Hepatocyte (in vitro differentiated cells): ENCODE measurements around the gene PROK1. TPM values are rescaled to one million over a fixed set of nuclear protein-coding genes. Genes with fewer than 3 reads are reported as not detected.

Source experiments
- DNase-seq: peaks from one replicate; pipeline ENCODE4 v3.0.0-alpha.2; 2016; ENCODE audit warnings: low spot score
- H2AFZ ChIP-seq: fragments of 200-600 bp; sonication (generic); 2 replicates; pipeline ENCODE4 v1.6.0; 2016; ENCODE audit warnings: antibody characterized with exemption, mild to moderate bottlenecking
- H3K27ac ChIP-seq: fragments of 200-600 bp; sonication (generic); 2 replicates; pipeline ENCODE4 v1.5.1; 2016; ENCODE audit warnings: mild to moderate bottlenecking
- H3K27me3 ChIP-seq: fragments of 200-600 bp; sonication (generic); 2 replicates; pipeline ENCODE4 v1.6.1; 2016
- H3K36me3 ChIP-seq: fragments of 200-600 bp; sonication (generic); replicated peaks from 2 replicates; pipeline ENCODE4 v1.5.1; 2016; ENCODE audit warnings: low read depth; ENCODE audit not compliant: insufficient read depth
- H3K4me1 ChIP-seq: fragments of 200-600 bp; sonication (generic); 2 replicates; pipeline ENCODE4 v1.5.1; 2016; ENCODE audit warnings: mild to moderate bottlenecking, moderate library complexity; ENCODE audit not compliant: insufficient read depth
- H3K4me2 ChIP-seq: fragments of 200-600 bp; sonication (generic); 2 replicates; pipeline ENCODE4 v1.6.0; 2016
- H3K4me3 ChIP-seq: fragments of 200-600 bp; sonication (generic); 2 replicates; pipeline ENCODE4 v1.5.1; 2016; ENCODE audit warnings: mild to moderate bottlenecking
- H3K79me2 ChIP-seq: fragments of 200-600 bp; sonication (generic); 2 replicates; pipeline ENCODE4 v1.6.0; 2017; ENCODE audit warnings: mild to moderate bottlenecking
- H3K9me2 ChIP-seq: fragments of 200-600 bp; sonication (generic); replicated peaks from 2 replicates; pipeline ENCODE4 v1.6.0; 2017; ENCODE audit warnings: mild to moderate bottlenecking; ENCODE audit not compliant: insufficient read depth
- H3K9me3 ChIP-seq: fragments of 200-600 bp; sonication (generic); 2 replicates; pipeline ENCODE4 v1.5.1; 2016; ENCODE audit warnings: low read depth, mild to moderate bottlenecking
- H4K20me1 ChIP-seq: fragments of 200-600 bp; sonication (generic); 2 replicates; pipeline ENCODE4 v1.6.0; 2016; ENCODE audit warnings: mild to moderate bottlenecking; ENCODE audit not compliant: insufficient read depth, poor library complexity, severe bottlenecking
- EZH2 ChIP-seq: fragments of 200-600 bp; sonication (generic); IDR thresholded peaks from 2 replicates; pipeline ENCODE4 v1.6.1; 2016; ENCODE audit warnings: antibody characterized with exemption, mild to moderate bottlenecking, borderline replicate concordance
- EZH2phosphoT487 ChIP-seq: fragments of 200-600 bp; sonication (generic); IDR thresholded peaks from one replicate; pipeline ENCODE4 v1.6.1; 2018; ENCODE audit warnings: antibody characterized with exemption, mild to moderate bottlenecking, low read depth, moderate library complexity; ENCODE audit not compliant: unreplicated experiment, severe bottlenecking
- WGBS: methylation state at CpG from one replicate; pipeline ENCODE4 v1.1.6; 2016; ENCODE audit warnings: low lambda C conversion rate; ENCODE audit errors: missing lambda C conversion rate; 5-methylcytosine and 5-hydroxymethylcytosine counted together
- polyA plus RNA-seq: library from polyadenylated mRNA; unstranded; fragments of >200 nt; fragmentation: Nextera tagmentation; extraction: Ambion mirVana; gene quantifications from 2 replicates; pipeline ENCODE4 v1.2.1, GENCODE V29; 2016
- total RNA-seq: library from RNA; depleted of rRNA; stranded (reverse); fragments of >200 nt; gene quantifications from 2 replicates; pipeline ENCODE4 v1.2.3, GENCODE V29; 2014
- TF ChIP-seq, protein P1 (sequence below): fragments of 200-600 bp; sonication (generic); IDR thresholded peaks from 2 replicates; pipeline ENCODE4 v1.5.1; 2016; ENCODE audit warnings: antibody characterized with exemption, mild to moderate bottlenecking; ENCODE audit not compliant: poor library complexity

The PROK1 gene
- total and polyA plus RNA-seq, 2 experiments from 2014 or later, result 8.8 to 9.4 TPM

DNA sequence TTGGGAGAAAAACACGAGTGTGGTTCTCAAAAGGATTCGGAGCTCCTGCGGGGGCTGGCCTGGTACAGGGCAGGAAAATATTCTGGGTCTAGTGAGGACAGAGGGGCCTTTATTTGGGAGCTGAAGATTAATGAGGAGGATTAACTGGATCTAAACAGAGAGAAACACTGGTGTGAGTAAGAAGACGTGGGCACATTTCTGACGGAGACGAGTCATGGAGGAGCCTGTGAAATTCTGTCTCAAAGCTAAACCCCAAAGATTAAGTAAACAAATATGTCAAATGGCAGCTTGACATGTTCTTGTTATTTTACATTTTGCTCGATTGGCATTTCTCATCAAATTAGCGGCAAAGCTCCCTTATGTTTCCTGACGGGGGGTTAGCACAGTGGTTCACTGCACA, 12.8 kb downstream of the PROK1 start:
- no peak overlapping the region for H2AFZ ChIP-seq
- H3K4me3 ChIP-seq, result no peak overlapping the region
- H3K27ac ChIP-seq, result peak overlapping the region; percentile 74
- H3K9me2 ChIP-seq, result no peaks in the 10 kb centered on the region
- 69% methylated on average over 9 of the region's 9 CpGs for WGBS
- no peaks in the 10 kb centered on the region for H3K27me3 ChIP-seq
- peaks cover 34% of the 10 kb centered on the region for H3K4me1 ChIP-seq
- H4K20me1 ChIP-seq, result no peaks in the 10 kb centered on the region
- no peak for TF ChIP-seq EZH2
- TF ChIP-seq EZH2phosphoT487, result no peak
- TF ChIP-seq, protein P1, sequence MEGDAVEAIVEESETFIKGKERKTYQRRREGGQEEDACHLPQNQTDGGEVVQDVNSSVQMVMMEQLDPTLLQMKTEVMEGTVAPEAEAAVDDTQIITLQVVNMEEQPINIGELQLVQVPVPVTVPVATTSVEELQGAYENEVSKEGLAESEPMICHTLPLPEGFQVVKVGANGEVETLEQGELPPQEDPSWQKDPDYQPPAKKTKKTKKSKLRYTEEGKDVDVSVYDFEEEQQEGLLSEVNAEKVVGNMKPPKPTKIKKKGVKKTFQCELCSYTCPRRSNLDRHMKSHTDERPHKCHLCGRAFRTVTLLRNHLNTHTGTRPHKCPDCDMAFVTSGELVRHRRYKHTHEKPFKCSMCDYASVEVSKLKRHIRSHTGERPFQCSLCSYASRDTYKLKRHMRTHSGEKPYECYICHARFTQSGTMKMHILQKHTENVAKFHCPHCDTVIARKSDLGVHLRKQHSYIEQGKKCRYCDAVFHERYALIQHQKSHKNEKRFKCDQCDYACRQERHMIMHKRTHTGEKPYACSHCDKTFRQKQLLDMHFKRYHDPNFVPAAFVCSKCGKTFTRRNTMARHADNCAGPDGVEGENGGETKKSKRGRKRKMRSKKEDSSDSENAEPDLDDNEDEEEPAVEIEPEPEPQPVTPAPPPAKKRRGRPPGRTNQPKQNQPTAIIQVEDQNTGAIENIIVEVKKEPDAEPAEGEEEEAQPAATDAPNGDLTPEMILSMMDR, result no peak
- H3K9me3 ChIP-seq, result no peaks in the 10 kb centered on the region
- no peak for DNase-seq
- no peaks in the 10 kb centered on the region for H3K79me2 ChIP-seq
- peak overlapping the region; percentile 28 for H3K4me2 ChIP-seq
- no peaks in the 10 kb centered on the region for H3K36me3 ChIP-seq

DNA sequence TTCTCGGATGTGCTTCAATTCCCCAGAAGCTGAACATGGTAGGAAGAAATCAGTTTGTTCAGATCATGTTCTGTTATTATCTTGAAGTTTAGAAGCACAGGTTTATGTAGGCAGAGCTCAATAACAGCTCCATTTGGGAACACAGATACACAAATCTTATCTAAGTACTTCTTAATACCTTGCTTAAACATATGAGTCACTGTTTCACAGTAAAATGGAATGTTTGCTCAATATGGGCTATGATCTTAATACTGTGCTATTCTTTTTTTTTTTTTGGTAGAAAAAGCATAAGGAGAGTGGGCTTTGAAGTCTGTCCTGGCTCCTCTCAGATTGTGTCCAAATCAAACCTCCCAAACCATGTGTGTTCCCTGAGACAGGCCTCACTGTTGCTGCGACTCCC, 13.4 kb downstream of the PROK1 start:
- peak overlapping the region; percentile 28 for H3K4me2 ChIP-seq

DNA sequence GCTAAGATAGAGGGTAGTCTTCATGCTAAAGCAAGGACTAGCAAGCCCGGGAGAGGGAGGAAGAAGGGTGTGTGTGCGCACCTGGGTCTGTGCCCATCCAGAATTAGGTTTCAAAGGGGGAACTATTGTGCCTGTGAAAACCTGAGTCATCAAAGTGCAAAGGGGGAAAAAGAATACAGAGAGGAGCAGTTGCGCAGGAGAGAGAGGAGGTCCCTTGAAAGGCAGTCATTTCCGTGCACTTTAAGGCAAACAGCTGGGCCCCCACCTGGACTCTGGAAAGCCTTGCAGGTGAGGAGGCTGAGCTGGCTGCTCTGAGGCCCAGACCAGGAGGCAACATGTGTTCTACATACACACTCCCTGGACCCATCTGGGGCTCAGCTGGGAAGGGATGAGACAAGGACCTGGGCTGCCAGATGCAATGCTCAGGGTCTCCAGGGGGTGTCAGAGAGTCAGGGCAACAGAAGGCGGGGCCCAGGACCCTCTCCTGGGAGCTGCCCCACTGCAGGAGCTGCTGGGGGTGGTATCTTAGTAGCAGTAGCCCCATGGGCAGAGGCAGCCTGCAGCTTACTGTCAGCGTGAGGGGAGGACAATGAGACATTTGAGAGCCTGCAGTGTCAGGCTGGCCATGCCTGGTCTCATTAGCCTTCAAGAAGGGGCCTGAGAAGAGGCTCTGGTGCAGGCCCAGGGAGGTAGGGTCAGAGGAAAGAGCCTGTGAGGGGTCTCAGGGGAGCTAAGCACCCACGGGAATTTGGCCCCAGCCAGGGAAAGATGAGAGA, 14.3 kb downstream of the PROK1 start:
- WGBS, result 79% methylated on average over 7 of the region's 7 CpGs
- TF ChIP-seq EZH2phosphoT487 (no peak), EZH2 (no peak)
- TF ChIP-seq, protein P1, result no peak
- Histone ChIP-seq H3K27me3 (no peaks in the 10 kb centered on the region), H4K20me1 (no peaks in the 10 kb centered on the region), H3K4me1 (peaks cover 34% of the 10 kb centered on the region), H3K9me2 (no peaks in the 10 kb centered on the region), H3K4me3 (no peak overlapping the region), H3K79me2 (no peaks in the 10 kb centered on the region), H3K36me3 (no peaks in the 10 kb centered on the region), H2AFZ (no peak overlapping the region), H3K9me3 (no peaks in the 10 kb centered on the region), H3K27ac (peak overlapping the region; percentile 86), H3K4me2 (peak overlapping the region; percentile 19)
- DNase-seq, result peak; percentile 61

More for the DNA sequence above, 13.4 kb downstream of the PROK1 start:
- no peaks in the 10 kb centered on the region for H3K9me2 ChIP-seq
- no peaks in the 10 kb centered on the region for H3K9me3 ChIP-seq
- no peaks in the 10 kb centered on the region for H3K79me2 ChIP-seq
- no peak overlapping the region for H3K4me3 ChIP-seq
- 50% methylated on average over 2 of the region's 2 CpGs for WGBS
- peak; percentile 45 for DNase-seq
- TF ChIP-seq, protein P1, result no peak
- TF ChIP-seq EZH2, result no peak
- no peak for TF ChIP-seq EZH2phosphoT487
- H3K4me1 ChIP-seq, result peaks cover 34% of the 10 kb centered on the region
- H3K27ac ChIP-seq, result peak overlapping the region; percentile 86
- H2AFZ ChIP-seq, result no peak overlapping the region
- H3K27me3 ChIP-seq, result no peaks in the 10 kb centered on the region
- H4K20me1 ChIP-seq, result no peaks in the 10 kb centered on the region
- no peaks in the 10 kb centered on the region for H3K36me3 ChIP-seq
